ENCODE data around the gene NLRP12. TPM values are rescaled to one million over a fixed set of nuclear protein-coding genes. Genes with fewer than 3 reads are reported as not detected.

NLRP12 gene
- polyA plus RNA-seq, 2 donors = 0.01 to 0.04 TPM

DNA sequence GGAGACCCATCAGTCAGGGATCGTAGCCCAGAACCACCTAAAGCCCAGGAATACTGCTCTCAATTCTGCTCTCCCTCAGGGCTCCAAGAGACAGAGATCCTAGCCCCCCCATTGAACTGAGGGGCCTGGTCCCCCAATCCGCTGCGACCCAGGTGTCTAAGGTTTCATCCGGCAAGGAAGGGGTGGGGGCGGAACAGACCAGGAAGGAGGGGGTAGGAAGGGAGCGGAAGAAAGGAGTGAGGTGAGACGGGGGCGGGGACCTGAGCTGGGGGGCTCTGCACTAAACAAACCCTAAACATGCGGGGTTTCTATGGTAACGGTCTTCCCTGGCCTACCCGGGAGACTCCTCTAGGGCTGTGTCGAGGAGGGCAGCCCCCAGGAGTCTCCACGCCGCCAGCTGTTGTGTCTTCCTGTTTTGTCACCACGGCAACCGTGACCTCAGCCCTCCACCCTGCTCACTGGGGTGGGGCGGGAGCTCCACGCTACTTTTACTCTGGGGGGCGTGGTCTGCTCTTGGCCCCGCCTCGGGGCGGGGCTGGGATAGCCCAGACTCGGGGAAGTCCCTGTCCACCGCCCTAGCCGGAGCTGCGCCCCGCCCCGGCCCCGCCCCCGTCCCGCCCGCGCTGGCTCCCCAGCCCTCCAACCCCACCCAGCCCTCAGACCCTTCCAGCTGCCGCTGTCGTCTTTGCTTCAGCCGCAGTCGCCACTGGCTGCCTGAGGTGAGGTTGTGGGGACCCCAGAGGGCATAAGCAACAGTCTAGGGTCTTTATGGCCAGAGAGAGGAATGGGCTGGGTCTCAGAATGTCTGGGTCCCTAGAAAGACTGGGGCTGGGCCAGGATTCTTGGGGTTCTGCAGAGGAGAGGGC lies 43.3 kb upstream of the NLRP12 start, which contains the start of gene MYADM:
Gene MYADM (plus strand): TSS at position 659 of the 866 bp plus-strand sequence. CDS start 5,647 bp downstream, outside the sequence.
- Histone ChIP-seq H3K4me1 (ENCODE audit: control insufficient read depth in 2 of 2, insufficient read depth in 2 of 2, low read length in 1 of 2) (peaks cover 0 to 5% of the 10 kb centered on the region in 2 donors), H3K27ac (ENCODE audit: low read depth in 2 of 2, low read length in 1 of 2) (peak within 1 kb of the TSS; percentile 94 to 96), H3K36me3 (ENCODE audit: control insufficient read depth in 2 of 2, insufficient read depth in 2 of 2, low read length in 1 of 2) (no peaks in the 10 kb centered on the region), H3K4me3 (ENCODE audit: low read depth in 1 of 2, low read length in 2 of 2) (peak within 1 kb of the TSS; percentile 57 to 66), H3K9me3 (ENCODE audit: control insufficient read depth in 2 of 2, insufficient read depth in 1 of 2, low read depth in 1 of 2, low read length in 1 of 2) (no peaks in the 10 kb centered on the region), H3K27me3 (ENCODE audit: control insufficient read depth in 1 of 2, insufficient read depth in 2 of 2, low read length in 2 of 2) (no peaks in the 10 kb centered on the region)
- WGBS, 2 donors = 2 to 3% methylated on average over 27 to 37 of the region's 37 CpGs

GRCh38 chr19:53866865-53867224 lies 42.7 kb upstream of the NLRP12 start:
- Histone ChIP-seq H3K36me3 (ENCODE audit: control insufficient read depth in 2 of 2, insufficient read depth in 2 of 2, low read length in 1 of 2) (no peaks in the 10 kb centered on the region), H3K4me1 (ENCODE audit: control insufficient read depth in 2 of 2, insufficient read depth in 2 of 2, low read length in 1 of 2) (peaks cover 0 to 5% of the 10 kb centered on the region in 2 donors), H3K9me3 (ENCODE audit: control insufficient read depth in 2 of 2, insufficient read depth in 1 of 2, low read depth in 1 of 2, low read length in 1 of 2) (no peaks in the 10 kb centered on the region), H3K4me3 (ENCODE audit: low read depth in 1 of 2, low read length in 2 of 2) (peak overlapping the region; percentile 37 to 57), H3K27ac (ENCODE audit: low read depth in 2 of 2, low read length in 1 of 2) (peak overlapping the region; percentile 94 to 96), H3K27me3 (ENCODE audit: control insufficient read depth in 1 of 2, insufficient read depth in 2 of 2, low read length in 2 of 2) (no peaks in the 10 kb centered on the region)
- WGBS, 2 donors = 16 to 28% methylated on average over 14 of the region's 14 CpGs

GRCh38 chr19:53865918-53866864 lies 42.1 kb upstream of the NLRP12 start:
- 3 to 6% methylated on average over 50 of the region's 50 CpGs for WGBS, 2 donors
- Histone ChIP-seq H3K9me3 (ENCODE audit: control insufficient read depth in 2 of 2, insufficient read depth in 1 of 2, low read depth in 1 of 2, low read length in 1 of 2) (no peaks in the 10 kb centered on the region), H3K27ac (ENCODE audit: low read depth in 2 of 2, low read length in 1 of 2) (peak overlapping the region; percentile 94 to 96), H3K36me3 (ENCODE audit: control insufficient read depth in 2 of 2, insufficient read depth in 2 of 2, low read length in 1 of 2) (no peaks in the 10 kb centered on the region), H3K4me1 (ENCODE audit: control insufficient read depth in 2 of 2, insufficient read depth in 2 of 2, low read length in 1 of 2) (peaks cover 0 to 5% of the 10 kb centered on the region in 2 donors), H3K27me3 (ENCODE audit: control insufficient read depth in 1 of 2, insufficient read depth in 2 of 2, low read length in 2 of 2) (no peaks in the 10 kb centered on the region), H3K4me3 (ENCODE audit: low read depth in 1 of 2, low read length in 2 of 2) (peak overlapping the region in 1 of 2 donors; percentile 30)

- peak overlapping the region in 1 of 2 donors; percentile 96 for H3K27ac ChIP-seq (ENCODE audit: low read depth in 2 of 2, low read length in 1 of 2)
- H3K4me3 ChIP-seq (ENCODE audit: low read depth in 1 of 2, low read length in 2 of 2) = no peak overlapping the region
- H3K36me3 ChIP-seq (ENCODE audit: control insufficient read depth in 2 of 2, insufficient read depth in 2 of 2, low read length in 1 of 2) = no peaks in the 10 kb centered on the region
- H3K27me3 ChIP-seq (ENCODE audit: control insufficient read depth in 1 of 2, insufficient read depth in 2 of 2, low read length in 2 of 2) = no peaks in the 10 kb centered on the region
- no peaks in the 10 kb centered on the region for H3K9me3 ChIP-seq (ENCODE audit: control insufficient read depth in 2 of 2, insufficient read depth in 1 of 2, low read depth in 1 of 2, low read length in 1 of 2)
- 50 to 54% methylated on average over 9 of the region's 9 CpGs for WGBS, 2 donors
- peaks cover 0 to 5% of the 10 kb centered on the region in 2 donors for H3K4me1 ChIP-seq (ENCODE audit: control insufficient read depth in 2 of 2, insufficient read depth in 2 of 2, low read length in 1 of 2)
These were observed 41.4 kb upstream of the NLRP12 start for GRCh38 chr19:53865523-53865917.

- no peaks in the 10 kb centered on the region for H3K36me3 ChIP-seq (ENCODE audit: control insufficient read depth in 2 of 2, insufficient read depth in 2 of 2, low read length in 1 of 2)
- peaks cover 0 to 5% of the 10 kb centered on the region in 2 donors for H3K4me1 ChIP-seq (ENCODE audit: control insufficient read depth in 2 of 2, insufficient read depth in 2 of 2, low read length in 1 of 2)
- H3K27me3 ChIP-seq (ENCODE audit: control insufficient read depth in 1 of 2, insufficient read depth in 2 of 2, low read length in 2 of 2) = no peaks in the 10 kb centered on the region
- no peak overlapping the region for H3K4me3 ChIP-seq (ENCODE audit: low read depth in 1 of 2, low read length in 2 of 2)
- no peaks in the 10 kb centered on the region for H3K9me3 ChIP-seq (ENCODE audit: control insufficient read depth in 2 of 2, insufficient read depth in 1 of 2, low read depth in 1 of 2, low read length in 1 of 2)
- WGBS, 2 donors = 55 to 73% methylated on average over 6 of the region's 6 CpGs
- H3K27ac ChIP-seq (ENCODE audit: low read depth in 2 of 2, low read length in 1 of 2) = no peak overlapping the region
These were observed 40.3 kb upstream of the NLRP12 start for GRCh38 chr19:53864308-53864836.

DNA sequence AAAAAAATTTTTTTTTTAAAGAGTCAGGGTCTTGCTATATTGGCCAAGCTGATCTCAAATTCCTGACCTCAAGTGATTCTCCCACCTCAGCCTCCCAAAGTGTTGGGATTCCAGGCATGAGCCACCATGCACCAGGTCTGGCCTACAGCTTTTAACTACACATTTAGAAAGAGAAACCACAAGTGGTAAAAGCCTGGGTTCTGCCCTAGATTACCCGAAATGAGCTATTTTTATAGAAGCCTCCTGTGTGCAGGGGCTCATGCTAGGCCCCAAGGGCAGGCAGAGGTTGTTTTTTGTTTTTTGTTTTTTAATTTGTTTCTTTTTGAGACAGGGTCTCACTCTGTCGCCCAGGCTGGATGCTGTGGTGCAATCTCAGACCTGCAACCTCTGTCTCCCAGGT lies 29.6 kb upstream of the NLRP12 start:
- no peaks in the 10 kb centered on the region for H3K36me3 ChIP-seq (ENCODE audit: control insufficient read depth in 2 of 2, insufficient read depth in 2 of 2, low read length in 1 of 2)
- peaks cover 0 to 2% of the 10 kb centered on the region in 2 donors for H3K9me3 ChIP-seq (ENCODE audit: control insufficient read depth in 2 of 2, insufficient read depth in 1 of 2, low read depth in 1 of 2, low read length in 1 of 2)
- H3K4me3 ChIP-seq (ENCODE audit: low read depth in 1 of 2, low read length in 2 of 2) = no peak overlapping the region
- 76 to 79% methylated on average over 2 of the region's 2 CpGs for WGBS, 2 donors
- no peaks in the 10 kb centered on the region for H3K27me3 ChIP-seq (ENCODE audit: control insufficient read depth in 1 of 2, insufficient read depth in 2 of 2, low read length in 2 of 2)
- H3K27ac ChIP-seq (ENCODE audit: low read depth in 2 of 2, low read length in 1 of 2) = no peak overlapping the region
- H3K4me1 ChIP-seq (ENCODE audit: control insufficient read depth in 2 of 2, insufficient read depth in 2 of 2, low read length in 1 of 2) = no peaks in the 10 kb centered on the region

GRCh38 chr19:53849237-53849676 lies 25.1 kb upstream of the NLRP12 start:
- Histone ChIP-seq H3K27me3 (ENCODE audit: control insufficient read depth in 1 of 2, insufficient read depth in 2 of 2, low read length in 2 of 2) (no peaks in the 10 kb centered on the region), H3K9me3 (ENCODE audit: control insufficient read depth in 2 of 2, insufficient read depth in 1 of 2, low read depth in 1 of 2, low read length in 1 of 2) (peaks cover 0 to 2% of the 10 kb centered on the region in 2 donors), H3K4me1 (ENCODE audit: control insufficient read depth in 2 of 2, insufficient read depth in 2 of 2, low read length in 1 of 2) (no peaks in the 10 kb centered on the region), H3K36me3 (ENCODE audit: control insufficient read depth in 2 of 2, insufficient read depth in 2 of 2, low read length in 1 of 2) (no peaks in the 10 kb centered on the region), H3K4me3 (ENCODE audit: low read depth in 1 of 2, low read length in 2 of 2) (no peak overlapping the region), H3K27ac (ENCODE audit: low read depth in 2 of 2, low read length in 1 of 2) (no peak overlapping the region)
- 55 to 59% methylated on average over 11 of the region's 11 CpGs for WGBS, 2 donors

DNA sequence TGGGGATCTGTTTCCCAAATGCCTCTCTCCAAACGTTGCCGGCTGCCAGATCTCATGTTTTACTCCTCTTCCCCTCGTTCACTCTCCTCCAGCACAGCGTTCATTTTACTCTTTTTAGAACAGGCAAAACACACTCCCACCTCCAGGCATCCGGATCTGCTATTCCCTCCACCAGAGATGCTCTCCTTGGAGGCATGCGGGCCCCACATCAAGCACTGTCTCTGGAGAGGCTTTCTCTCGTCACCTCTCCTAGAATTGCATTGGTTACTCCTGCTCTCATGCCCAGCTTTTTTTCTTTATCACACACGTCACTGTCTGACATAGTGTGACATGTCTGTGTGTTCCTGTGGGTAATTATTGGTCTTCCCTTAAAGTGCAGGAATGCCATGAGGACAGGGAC lies 23.4 kb upstream of the NLRP12 start:
- no peaks in the 10 kb centered on the region for H3K27me3 ChIP-seq (ENCODE audit: control insufficient read depth in 1 of 2, insufficient read depth in 2 of 2, low read length in 2 of 2)
- 54 to 60% methylated on average over 8 of the region's 8 CpGs for WGBS, 2 donors
- no peaks in the 10 kb centered on the region for H3K4me1 ChIP-seq (ENCODE audit: control insufficient read depth in 2 of 2, insufficient read depth in 2 of 2, low read length in 1 of 2)
- no peak overlapping the region for H3K4me3 ChIP-seq (ENCODE audit: low read depth in 1 of 2, low read length in 2 of 2)
- peaks cover 0 to 2% of the 10 kb centered on the region in 2 donors for H3K9me3 ChIP-seq (ENCODE audit: control insufficient read depth in 2 of 2, insufficient read depth in 1 of 2, low read depth in 1 of 2, low read length in 1 of 2)
- H3K36me3 ChIP-seq (ENCODE audit: control insufficient read depth in 2 of 2, insufficient read depth in 2 of 2, low read length in 1 of 2) = no peaks in the 10 kb centered on the region
- H3K27ac ChIP-seq (ENCODE audit: low read depth in 2 of 2, low read length in 1 of 2) = no peak overlapping the region

DNA sequence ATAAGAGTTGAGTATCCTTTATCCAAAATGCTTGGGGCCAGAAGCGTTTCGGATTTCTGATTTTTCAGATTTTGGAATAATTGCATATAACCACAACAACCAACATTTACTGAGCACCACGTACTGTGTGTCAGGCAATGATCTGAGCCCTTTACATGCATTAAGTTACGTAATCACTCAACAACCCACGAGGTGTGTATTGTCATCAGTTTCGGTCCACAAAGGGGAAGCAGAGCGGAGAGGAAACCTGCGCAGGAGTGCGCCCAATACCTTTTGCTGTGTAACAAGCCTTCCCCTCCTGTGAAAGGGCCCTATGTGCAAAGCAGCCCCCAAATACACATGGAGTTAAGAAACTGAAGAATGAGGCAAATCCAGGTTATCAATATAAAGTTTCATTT lies 20.7 kb upstream of the NLRP12 start:
- Histone ChIP-seq H3K4me3 (ENCODE audit: low read depth in 1 of 2, low read length in 2 of 2) (no peak overlapping the region), H3K27me3 (ENCODE audit: control insufficient read depth in 1 of 2, insufficient read depth in 2 of 2, low read length in 2 of 2) (no peaks in the 10 kb centered on the region), H3K36me3 (ENCODE audit: control insufficient read depth in 2 of 2, insufficient read depth in 2 of 2, low read length in 1 of 2) (no peaks in the 10 kb centered on the region), H3K4me1 (ENCODE audit: control insufficient read depth in 2 of 2, insufficient read depth in 2 of 2, low read length in 1 of 2) (no peaks in the 10 kb centered on the region), H3K27ac (ENCODE audit: low read depth in 2 of 2, low read length in 1 of 2) (no peak overlapping the region), H3K9me3 (ENCODE audit: control insufficient read depth in 2 of 2, insufficient read depth in 1 of 2, low read depth in 1 of 2, low read length in 1 of 2) (peaks cover 0 to 2% of the 10 kb centered on the region in 2 donors)
- WGBS, 2 donors = 79 to 82% methylated on average over 9 of the region's 9 CpGs
